ENCODE results near the gene RNU6-8. TPM values are rescaled to one million over a fixed set of nuclear protein-coding genes. Genes with fewer than 3 reads are reported as not detected.

RNU6-8 gene
- not detected in 2 replicates for total RNA-seq

DNA sequence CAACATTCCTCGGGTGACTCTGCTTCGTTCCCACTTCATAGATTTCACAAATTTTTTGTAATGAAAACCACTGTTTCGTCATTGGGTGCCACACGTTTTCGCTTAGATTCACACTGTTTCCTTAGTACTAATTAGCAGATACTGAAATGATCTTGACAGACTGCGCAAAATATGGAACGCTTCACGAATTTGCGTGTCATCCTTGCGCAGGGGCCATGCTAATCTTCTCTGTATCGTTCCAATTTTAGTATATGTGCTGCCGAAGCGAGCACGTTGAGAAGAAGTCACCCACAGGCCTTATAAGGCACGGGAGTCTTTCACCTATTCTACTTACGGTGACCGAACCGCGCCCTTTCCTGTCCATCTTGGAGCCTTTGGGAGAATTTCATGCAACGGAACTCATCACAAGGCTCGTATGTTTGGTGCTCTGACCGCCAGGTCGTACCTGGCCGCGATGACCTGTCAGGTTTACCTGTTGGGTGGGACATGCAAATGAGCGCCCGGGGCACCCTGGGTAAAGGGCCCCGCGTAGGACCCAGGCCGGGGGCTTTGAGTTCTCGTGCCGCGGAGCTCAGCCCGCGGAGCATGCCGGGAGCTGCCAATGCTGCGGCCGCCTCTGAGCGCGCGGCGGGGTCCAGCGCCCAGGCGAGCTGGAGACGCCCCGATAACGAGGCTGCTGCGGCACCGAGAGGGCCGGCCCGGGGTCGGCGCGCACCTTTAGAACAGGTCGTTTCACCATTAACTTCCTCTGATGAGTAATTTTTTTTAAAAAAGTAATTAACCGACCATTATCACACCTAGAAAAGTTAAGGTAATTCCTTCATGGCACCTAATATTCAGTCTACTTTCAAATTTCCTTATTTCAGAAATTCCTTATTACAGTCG lies at the start of gene RNU6-8:
TSS of gene RNU6-8 (minus strand) at position 272 of the 885 bp plus-strand sequence.

DNA sequence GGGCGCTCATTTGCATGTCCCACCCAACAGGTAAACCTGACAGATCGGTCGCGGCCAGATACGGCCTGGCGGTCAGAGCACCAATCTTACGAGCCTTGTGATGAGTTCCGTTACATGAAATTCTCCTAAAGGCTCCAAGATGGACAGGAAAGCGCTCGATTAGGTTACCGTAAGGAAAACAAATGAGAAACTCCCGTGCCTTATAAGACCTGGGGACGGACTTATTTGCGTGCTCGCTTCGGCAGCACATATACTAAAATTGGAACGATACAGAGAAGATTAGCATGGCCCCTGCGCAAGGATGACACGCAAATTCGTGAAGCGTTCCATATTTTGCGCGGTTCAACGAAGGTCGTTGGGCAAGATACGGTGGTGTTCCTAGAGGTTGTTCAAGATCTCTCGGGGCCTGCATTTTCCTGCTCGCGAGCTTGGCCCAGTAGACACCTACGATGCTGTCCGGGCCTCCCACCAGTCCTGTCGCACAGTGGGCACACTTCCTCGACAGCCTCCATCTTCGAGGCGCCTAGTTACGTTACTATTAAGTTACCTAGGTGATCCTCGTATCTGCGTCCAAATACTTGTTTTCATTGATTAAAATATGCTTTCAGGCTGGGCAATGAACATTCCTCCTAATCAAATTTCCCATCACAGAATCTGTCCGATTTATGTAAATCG lies 1.1 kb downstream of the RNU6-8 start, which contains the start of gene RNU6-7:
TSS of gene RNU6-7 (plus strand) at position 230 of the 675 bp plus-strand sequence.

Small RNA genes lying within 50 kb of the gene (small RNA-seq; reads per million reads assigned to genes)
- not detected for gene RNU6-7
- gene RNU6-8, result 21.9 reads per million, percentile 96 among the genes with 10 or more reads in this experiment

Other genes with a start within 250 kb of the RNU6-8 start
- 61.2 and 73.9 TPM in 2 replicates for gene ARHGAP5, start 126.0 kb downstream of the RNU6-8 start, total RNA-seq
- gene RNU6-7, start 1.2 kb downstream of the RNU6-8 start, total RNA-seq, result not detected in 2 replicates
- 0.43 and 0.53 TPM in 2 replicates for gene AKAP6, start 126.0 kb upstream of the RNU6-8 start, total RNA-seq